Thyroid gland (tissue), 4 donors: Measurements from ENCODE around the gene PRR5. TPM values are rescaled to one million over a fixed set of nuclear protein-coding genes. Genes with fewer than 3 reads are reported as not detected.
"Not testable (repeated sequence)": the region's sequence is repeated elsewhere in the genome, so short reads cannot be mapped to it uniquely, and the experiment has no call there.

Experiments used
- DNase-seq, 2 donors: peaks; one replicate each; pipeline ENCODE4 v3.0.0-alpha.2; 2019
- H3K27ac ChIP-seq, 3 donors: fragments of 200-600 bp; sonication (generic); 1 replicate in 2 of 3; 2 replicates in 1 of 3; pipeline ENCODE4 v1.5.1; 2016 to 2019; ENCODE audit warnings: mild to moderate bottlenecking in 1 of 3, moderate library complexity in 1 of 3
- H3K27me3 ChIP-seq: fragments of 200-600 bp; sonication (generic); one replicate; pipeline ENCODE4 v1.5.1; 2019
- H3K36me3 ChIP-seq, 2 donors: fragments of 200-600 bp; sonication (generic); one replicate each; pipeline ENCODE4 v1.5.1; 2016 to 2019
- H3K4me1 ChIP-seq, 2 donors: fragments of 200-600 bp; sonication (generic); one replicate each; pipeline ENCODE4 v1.5.1; 2017 to 2019
- H3K4me3 ChIP-seq, 3 donors: fragments of 200-600 bp; sonication (generic); replicated peaks in 1 of 3; 1 replicate in 2 of 3; 2 replicates in 1 of 3; pipeline ENCODE4 v1.5.1; 2016; ENCODE audit warnings: mild to moderate bottlenecking in 1 of 3
- H3K9me3 ChIP-seq: fragments of 200-600 bp; sonication (generic); one replicate; pipeline ENCODE4 v1.5.1; 2017
- POLR2A ChIP-seq, 2 donors: fragments of 450-650 bp; IDR thresholded peaks; one replicate each; pipeline ENCODE4 v1.6.1; 2017; ENCODE audit warnings: antibody characterized with exemption in 2 of 2, mild to moderate bottlenecking in 2 of 2, moderate library complexity in 1 of 2
- WGBS, 2 donors: methylation state at CpG; one replicate each; pipeline ENCODE4 v1.1.5; 2017; 5-methylcytosine and 5-hydroxymethylcytosine counted together
- intact Hi-C: fragments of 100-400 bp; cut with DNase I; formaldehyde crosslinking; loops from one replicate; pipeline ENCODE4 v1.15.1; 2023
- total RNA-seq, 4 donors: library from RNA; depleted of rRNA; stranded (reverse); fragments of >200 nt; gene quantifications; one replicate each; pipeline ENCODE4 v1.2.3, GENCODE V29; 2016
- TF ChIP-seq, protein P1 (sequence below), 6 experiments: fragments of 200-600 bp in 3 of 6; fragments of 450-650 bp in 3 of 6; sonication (generic) in 3 of 6; IDR thresholded peaks; one replicate each; pipeline ENCODE4 v1.5.1; 2016 to 2019; ENCODE audit warnings: antibody characterized with exemption in 6 of 6, mild to moderate bottlenecking in 2 of 6, inconsistent platforms in 1 of 6, moderate library complexity in 1 of 6

The PRR5 gene
- total RNA-seq, 4 donors from 2014 or later: 17.3 to 31.8 (median 26.9) TPM

DNA sequence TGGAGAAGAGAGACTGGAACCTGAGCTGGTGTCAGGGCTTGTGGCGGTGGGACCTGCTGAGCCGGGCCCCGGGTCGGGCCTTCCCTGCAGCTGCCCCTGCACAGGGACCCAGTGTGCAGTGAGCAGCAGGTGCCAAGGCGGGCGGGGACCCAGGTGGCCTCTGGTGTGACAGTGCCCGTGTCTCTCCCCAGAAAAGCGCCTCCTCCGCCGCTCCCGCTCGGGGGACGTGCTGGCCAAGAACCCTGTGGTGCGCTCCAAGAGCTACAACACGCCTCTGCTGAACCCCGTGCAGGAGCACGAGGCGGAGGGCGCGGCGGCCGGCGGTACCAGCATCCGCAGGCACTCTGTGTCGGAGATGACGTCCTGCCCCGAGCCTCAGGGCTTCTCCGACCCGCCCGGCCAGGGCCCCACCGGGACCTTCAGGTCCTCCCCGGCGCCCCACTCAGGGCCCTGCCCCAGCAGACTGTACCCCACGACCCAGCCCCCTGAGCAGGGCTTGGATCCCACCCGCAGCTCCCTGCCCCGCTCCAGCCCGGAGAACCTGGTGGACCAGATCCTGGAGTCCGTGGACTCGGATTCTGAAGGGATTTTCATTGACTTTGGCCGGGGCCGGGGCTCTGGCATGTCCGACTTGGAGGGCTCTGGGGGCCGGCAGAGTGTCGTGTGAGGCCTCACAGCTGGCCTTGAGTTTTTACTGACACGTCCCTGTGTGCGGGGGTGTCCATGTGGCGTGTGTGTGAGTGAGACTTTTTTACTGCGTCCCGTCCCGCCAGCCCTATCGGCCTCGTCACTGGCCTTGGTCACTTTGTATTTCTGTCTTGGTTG lies 34.8 kb downstream of the PRR5 start:
- Histone ChIP-seq H3K9me3 (no peaks in the 10 kb centered on the region), H3K4me1 (no peaks in the 10 kb centered on the region), H3K27me3 (no peaks in the 10 kb centered on the region), H3K36me3 (no peaks in the 10 kb centered on the region), H3K4me3 (no peak overlapping the region), H3K27ac (no peak overlapping the region)
- 85 to 87% methylated on average over 21 of the region's 52 CpGs for WGBS, 2 donors
- DNase-seq: no peak
- intact Hi-C loops: no loop called here
- TF ChIP-seq, protein P1, sequence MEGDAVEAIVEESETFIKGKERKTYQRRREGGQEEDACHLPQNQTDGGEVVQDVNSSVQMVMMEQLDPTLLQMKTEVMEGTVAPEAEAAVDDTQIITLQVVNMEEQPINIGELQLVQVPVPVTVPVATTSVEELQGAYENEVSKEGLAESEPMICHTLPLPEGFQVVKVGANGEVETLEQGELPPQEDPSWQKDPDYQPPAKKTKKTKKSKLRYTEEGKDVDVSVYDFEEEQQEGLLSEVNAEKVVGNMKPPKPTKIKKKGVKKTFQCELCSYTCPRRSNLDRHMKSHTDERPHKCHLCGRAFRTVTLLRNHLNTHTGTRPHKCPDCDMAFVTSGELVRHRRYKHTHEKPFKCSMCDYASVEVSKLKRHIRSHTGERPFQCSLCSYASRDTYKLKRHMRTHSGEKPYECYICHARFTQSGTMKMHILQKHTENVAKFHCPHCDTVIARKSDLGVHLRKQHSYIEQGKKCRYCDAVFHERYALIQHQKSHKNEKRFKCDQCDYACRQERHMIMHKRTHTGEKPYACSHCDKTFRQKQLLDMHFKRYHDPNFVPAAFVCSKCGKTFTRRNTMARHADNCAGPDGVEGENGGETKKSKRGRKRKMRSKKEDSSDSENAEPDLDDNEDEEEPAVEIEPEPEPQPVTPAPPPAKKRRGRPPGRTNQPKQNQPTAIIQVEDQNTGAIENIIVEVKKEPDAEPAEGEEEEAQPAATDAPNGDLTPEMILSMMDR (IDR thresholded peaks at IDR 0.05): no peak
- TF ChIP-seq POLR2A (IDR thresholded peaks at IDR 0.05): no peak

DNA sequence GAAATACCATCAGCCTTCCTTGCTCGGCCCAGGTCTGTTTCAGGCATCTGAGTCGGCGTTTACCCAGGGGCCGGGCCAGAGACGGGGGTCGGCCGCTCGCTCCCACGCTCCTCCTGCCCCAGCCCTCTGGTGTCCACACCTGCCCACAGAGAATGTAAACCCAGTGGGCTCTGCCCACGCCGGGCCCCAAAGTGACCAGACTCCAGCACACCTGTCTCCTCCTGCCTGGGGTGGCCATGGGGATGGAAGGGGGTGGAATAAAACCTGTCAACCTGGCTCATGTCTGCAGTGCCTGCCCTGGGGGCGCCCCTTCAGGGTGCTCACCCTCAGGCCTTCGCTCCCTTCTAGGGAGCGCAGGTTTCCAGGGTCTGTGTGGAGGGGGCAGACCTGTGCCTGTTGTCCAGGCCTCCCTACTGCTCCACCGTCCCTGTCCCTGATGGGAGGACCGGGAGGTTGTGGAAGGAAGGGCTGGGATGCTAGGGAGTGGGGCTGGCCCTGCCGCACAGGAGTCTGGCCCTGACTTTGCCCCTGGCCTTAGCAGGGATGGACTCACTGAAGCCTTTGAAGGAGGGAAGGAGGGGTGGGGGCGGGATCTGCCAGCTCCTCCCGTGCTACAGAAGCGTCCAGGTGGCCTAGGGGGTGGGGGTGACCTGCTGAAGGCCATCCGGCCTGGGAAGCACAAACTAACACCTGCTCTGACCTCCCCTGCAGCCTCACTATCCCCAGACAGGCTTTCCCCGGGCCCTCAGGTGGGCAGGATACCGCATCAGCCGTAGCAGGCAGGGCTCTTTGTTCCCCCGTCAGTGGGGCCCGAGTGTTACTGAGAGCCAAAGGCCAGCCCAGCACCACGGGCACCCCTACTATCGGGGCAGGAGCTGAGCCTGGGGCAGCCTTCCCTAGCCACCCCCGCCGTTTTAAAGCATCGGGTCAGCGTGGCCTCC lies 35.7 kb downstream of the PRR5 start:
- H3K4me1 ChIP-seq: no peaks in the 10 kb centered on the region
- 76 to 79% methylated on average over 22 to 26 of the region's 32 CpGs for WGBS, 2 donors
- H3K27me3 ChIP-seq: no peaks in the 10 kb centered on the region
- intact Hi-C loops: no loop called here
- DNase-seq: no peak
- no peaks in the 10 kb centered on the region for H3K36me3 ChIP-seq
- no peak overlapping the region for H3K27ac ChIP-seq
- no peak overlapping the region for H3K4me3 ChIP-seq
- H3K9me3 ChIP-seq: no peaks in the 10 kb centered on the region
- TF ChIP-seq POLR2A (IDR thresholded peaks at IDR 0.05): no peak
- TF ChIP-seq, protein P1 (IDR thresholded peaks at IDR 0.05): no peak

DNA sequence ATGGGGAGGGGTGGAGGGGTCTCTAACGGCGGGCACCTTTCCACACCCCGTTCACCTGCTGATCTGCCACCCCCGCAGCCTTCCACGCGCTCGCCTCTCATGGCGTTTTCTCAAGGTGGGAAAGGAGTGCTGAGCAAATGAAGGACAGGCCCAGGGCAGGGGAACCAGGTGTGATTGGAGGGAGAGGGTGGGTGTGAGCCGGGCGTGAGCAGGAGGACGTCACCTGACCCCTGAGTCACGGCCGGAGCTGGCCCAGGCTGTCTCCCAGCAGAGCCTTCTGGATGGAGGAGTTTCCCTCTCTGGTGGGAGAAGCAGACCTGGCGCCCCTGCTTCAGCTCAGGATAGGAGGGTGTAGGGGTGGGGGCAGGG lies 36.3 kb downstream of the PRR5 start:
- no peaks in the 10 kb centered on the region for H3K4me1 ChIP-seq
- no peak overlapping the region for H3K4me3 ChIP-seq
- TF ChIP-seq, protein P1 (IDR thresholded peaks at IDR 0.05): no peak
- TF ChIP-seq POLR2A (IDR thresholded peaks at IDR 0.05): no peak
- WGBS, 2 donors: 51 to 60% methylated on average over 13 to 14 of the region's 14 CpGs
- no peak overlapping the region for H3K27ac ChIP-seq
- no peaks in the 10 kb centered on the region for H3K9me3 ChIP-seq
- H3K27me3 ChIP-seq: no peaks in the 10 kb centered on the region
- no peaks in the 10 kb centered on the region for H3K36me3 ChIP-seq
- intact Hi-C loops: no loop called here
- DNase-seq: no peak

DNA sequence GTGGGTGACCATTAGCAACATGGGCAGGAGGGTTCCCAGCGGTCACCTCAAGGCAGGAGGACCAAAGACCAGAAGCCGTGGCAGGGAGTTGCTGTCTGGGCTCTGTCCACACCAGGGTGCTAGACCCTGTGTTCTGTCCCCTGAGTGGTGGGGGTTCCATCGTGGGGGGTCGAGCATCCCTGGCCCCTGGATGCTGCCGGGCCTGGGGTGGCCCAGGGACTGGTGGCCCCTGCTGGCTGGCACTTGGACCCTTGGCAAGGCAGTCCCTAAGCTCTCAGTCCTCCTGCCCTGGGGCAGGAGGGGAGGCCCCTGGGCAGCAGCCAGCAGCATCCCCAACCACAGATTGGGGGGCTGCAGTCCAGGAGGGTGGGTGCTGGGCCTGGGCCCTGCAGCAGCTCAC lies 37.0 kb downstream of the PRR5 start:
- no peak for TF ChIP-seq POLR2A (IDR thresholded peaks at IDR 0.05)
- TF ChIP-seq, protein P1 (IDR thresholded peaks at IDR 0.05): no peak
- 80% methylated on average over 1 of the region's 5 CpGs; no CpG with 5 or more reads in 1 of the 2 donors for WGBS, 2 donors
- Histone ChIP-seq H3K4me3 (no peak overlapping the region), H3K27ac (no peak overlapping the region), H3K4me1 (no peaks in the 10 kb centered on the region), H3K27me3 (no peaks in the 10 kb centered on the region), H3K36me3 (no peaks in the 10 kb centered on the region), H3K9me3 (no peaks in the 10 kb centered on the region)
- DNase-seq: no peak
- intact Hi-C loops: no loop called here

DNA sequence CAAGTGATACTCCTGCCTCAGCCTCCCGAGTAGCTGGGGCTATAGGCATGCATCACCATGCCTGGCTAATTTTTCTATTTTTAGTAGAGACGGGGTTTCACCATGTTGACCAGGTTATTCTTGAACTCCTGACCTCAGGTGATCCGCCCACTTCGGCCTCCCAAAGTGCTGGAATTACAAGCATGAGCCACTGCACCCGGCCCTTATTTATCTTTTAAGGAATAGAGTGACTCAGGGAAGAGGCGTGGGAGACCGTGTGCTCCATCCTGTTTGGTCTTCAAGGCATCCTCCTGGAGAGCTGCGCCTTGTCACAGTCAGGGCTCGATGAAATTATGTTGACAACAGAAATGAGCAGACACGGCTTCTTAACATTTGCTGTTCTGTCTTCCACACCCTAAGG lies 37.7 kb downstream of the PRR5 start:
- 63 to 78% methylated on average over 10 of the region's 10 CpGs for WGBS, 2 donors
- DNase-seq, H3K27ac ChIP-seq, H3K9me3 ChIP-seq, H3K27me3 ChIP-seq, H3K36me3 ChIP-seq, intact Hi-C loops, H3K4me3 ChIP-seq, H3K4me1 ChIP-seq: not testable (repeated sequence)
